ACHN (cell line): ENCODE data around the gene CC2D2A.

ENCODE experiments used
- DNase-seq: peaks from one replicate; pipeline ENCODE4 v3.0.0-alpha.2; 2015
- in situ Hi-C: cut with HindIII; loops from 2 replicates; pipeline ENCODE4 v1.10.0; 2017; ENCODE audit warnings: low sequenced_read_pairs, low pct_ligation_motif_present, low pct_unique_long_range_greater_than_20kb

Gene CC2D2A

DNA sequence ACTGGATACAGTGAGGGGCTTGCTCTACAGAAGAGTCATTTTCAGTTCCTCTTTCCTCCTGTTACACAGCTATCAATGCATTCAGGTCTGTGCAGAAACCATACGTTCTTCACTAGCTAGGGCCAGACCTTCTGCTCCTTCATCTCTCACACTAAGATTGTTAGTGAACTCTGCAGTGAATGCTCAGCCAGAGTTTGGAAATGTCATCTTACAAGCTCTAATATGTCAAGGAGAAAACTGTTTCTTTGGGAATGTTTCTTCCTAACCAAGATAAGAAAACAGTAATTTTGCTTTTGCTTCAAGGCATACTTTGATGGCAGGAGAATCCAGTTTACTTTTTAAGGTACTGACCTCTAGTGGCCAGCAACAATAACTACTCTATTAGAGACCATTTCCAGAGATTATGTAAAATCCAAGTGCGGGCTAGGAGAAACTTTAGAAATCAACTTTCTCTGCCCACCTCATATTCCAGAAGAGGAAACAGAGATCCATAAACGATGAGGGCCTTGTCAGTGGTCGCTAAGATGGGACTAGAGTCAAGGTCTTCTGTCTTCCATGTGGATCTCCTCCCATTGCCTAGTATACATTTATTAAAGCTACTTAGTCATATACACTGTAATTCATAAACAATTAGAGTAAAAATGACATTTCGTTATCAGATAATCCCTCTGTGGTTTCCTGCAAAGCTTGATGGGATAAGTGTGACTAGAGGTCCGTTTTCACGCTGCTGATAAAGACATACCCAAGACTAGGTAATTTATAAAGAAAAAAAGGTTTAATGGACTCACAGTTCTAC lies 12.1 kb upstream of the CC2D2A start:
- in situ Hi-C loops, result no loop called here
- peak; percentile 47 for DNase-seq

DNA sequence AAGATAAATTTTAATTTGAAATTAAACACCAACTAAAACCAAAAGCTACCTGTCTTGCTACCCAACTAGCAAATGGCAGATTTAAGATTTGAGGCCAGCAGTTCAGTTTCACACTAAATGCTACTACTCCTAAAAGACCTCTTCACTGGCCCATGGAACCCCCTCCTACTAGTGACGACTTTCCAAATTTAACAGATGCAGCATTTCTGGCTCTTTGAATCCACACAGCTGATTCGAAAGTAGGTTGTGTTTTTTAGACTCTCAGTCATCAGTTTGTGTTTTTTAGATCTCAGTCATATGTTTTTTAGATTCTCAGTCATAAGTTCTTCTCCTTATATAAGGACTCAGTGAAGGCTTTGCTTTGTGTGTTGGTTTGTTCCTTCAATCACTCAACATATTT lies 11.1 kb upstream of the CC2D2A start:
- in situ Hi-C loops, result no loop called here
- DNase-seq, result no peak

DNA sequence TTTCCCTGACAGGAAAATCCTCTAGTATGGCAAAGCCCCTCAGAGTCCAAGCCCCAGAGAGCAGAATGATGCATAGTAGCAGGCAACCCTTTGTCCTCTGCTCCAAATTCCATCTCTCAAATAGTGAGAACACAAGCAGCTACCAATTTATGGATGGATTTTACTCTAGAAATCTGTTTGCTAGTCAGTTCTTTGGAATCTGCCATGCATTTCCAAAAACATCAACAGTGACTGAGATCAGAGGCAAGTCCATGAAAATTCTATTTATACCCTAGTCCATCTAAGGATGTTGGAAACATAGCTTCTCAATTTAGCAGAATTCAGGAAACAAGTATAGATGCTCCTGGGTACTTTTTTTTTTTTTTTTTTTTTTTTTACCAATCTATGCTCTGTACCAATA lies 10.0 kb upstream of the CC2D2A start:
- no peak for DNase-seq
- in situ Hi-C loops, result no loop called here

- in situ Hi-C loops, result no loop called here
- no peak for DNase-seq
Measured at GRCh38 chr4:15466596-15466995, 3.1 kb upstream of the CC2D2A start.

GRCh38 chr4:15470128-15470475 lies 420 bp downstream of the CC2D2A start:
- DNase-seq, result no peak
- in situ Hi-C loops, result no loop called here

- DNase-seq, result no peak
- in situ Hi-C loops, result no loop called here
Measured at GRCh38 chr4:15476396-15476795, 6.7 kb downstream of the CC2D2A start.

DNA sequence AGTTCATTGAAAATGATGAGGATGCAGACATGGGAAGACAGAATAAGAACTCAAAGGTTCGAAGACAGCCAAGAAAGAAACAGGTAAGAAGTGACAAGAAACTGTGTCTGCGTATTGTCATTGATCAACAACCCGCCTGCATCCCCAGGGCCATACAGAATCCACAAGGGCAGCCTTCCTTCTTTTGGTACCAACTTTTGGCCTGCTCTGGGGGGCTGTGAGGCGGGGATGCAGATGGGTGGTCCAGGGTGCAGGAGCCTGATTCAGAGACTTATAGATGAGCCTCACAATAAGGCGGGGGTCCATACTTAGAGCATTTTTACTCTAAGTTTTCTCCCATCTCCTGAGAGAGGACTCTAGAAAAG lies 9.0 kb downstream of the CC2D2A start:
- in situ Hi-C loops, result no loop called here
- no peak for DNase-seq

DNA sequence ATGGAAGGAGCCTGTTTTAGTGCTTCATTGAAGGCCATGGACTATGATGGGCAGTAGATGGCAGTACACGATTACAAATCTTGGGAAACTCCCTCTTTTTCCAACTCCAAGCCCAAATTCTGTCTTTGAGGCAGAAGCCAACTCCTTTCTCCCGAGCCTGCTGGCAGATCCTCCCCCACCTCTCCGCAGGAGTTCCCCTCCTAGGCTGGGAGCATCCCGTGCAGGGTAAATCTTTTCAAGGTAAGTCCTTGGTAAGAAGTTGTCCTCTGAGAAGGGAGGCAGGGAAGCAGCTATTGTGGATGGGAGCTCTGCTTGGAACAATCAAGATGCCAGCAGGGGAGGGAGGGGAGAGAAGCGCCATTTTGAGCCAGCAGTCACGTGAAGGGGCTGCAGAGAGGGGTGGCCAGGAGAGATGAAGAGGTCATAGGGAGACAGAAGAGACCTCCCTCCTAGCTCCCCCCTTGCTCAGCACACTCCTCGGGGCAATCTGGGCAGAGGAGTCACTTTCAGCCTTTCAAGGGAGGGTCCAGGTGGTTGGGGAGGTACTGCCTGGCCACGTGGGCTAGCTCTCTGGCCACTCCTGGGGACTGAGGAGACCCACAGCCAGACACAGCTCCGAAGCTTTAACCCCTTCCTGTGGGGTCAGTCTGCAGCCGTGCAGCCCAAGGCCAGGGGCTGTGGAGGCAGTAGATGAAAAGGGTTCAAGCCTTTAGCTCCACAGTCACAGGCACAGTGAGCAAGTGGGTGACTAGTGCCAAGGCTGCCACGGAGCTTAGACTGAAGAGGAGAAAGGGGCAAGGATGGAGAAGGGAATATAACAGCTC lies 9.6 kb downstream of the CC2D2A start:
- peak; percentile 83 for DNase-seq
- in situ Hi-C loops, result no loop called here

DNA sequence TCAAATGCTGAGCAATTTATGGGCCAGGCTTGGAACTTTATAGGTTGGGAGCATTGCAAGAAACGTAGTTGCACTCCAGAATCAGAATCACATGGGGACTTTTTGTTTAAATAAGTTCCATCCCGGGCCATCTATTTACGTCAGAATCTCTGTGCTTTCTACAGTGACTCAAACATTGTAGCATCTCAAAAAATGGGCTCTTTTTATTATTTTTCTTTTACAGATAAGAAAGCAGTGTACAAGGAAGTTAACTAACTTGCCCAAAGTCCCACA lies 10.2 kb downstream of the CC2D2A start:
- DNase-seq, result peak; percentile 4
- in situ Hi-C loops, result no loop called here

GRCh38 chr4:15481961-15482745 lies 12.5 kb downstream of the CC2D2A start:
- no peak for DNase-seq
- in situ Hi-C loops, result no loop called here

DNA sequence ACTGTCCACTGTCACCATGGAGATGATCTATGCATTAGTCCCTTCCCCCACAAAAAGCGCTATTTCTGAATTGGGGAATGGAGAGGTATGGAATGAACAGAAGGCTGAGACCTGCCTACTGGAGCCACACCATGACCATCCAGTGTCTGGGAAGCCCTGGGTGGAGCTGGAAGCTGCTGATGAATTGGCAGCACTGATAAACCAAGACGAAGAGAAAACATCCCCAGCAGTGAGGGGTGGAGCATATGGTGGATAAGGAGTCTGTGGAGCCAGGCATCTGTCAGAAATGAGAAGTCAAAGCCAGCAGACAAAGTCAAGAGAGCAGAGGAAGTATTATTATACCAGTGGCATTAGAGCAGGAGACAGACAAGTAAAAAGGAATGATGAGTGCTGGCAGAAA lies 13.2 kb downstream of the CC2D2A start:
- in situ Hi-C loops, result no loop called here
- no peak for DNase-seq

GRCh38 chr4:15488136-15488535 lies 18.5 kb downstream of the CC2D2A start:
- in situ Hi-C loops, result no loop called here
- no peak for DNase-seq

- in situ Hi-C loops, result no loop called here
- no peak for DNase-seq
Measured at GRCh38 chr4:15488658-15489470, 19.2 kb downstream of the CC2D2A start.

DNA sequence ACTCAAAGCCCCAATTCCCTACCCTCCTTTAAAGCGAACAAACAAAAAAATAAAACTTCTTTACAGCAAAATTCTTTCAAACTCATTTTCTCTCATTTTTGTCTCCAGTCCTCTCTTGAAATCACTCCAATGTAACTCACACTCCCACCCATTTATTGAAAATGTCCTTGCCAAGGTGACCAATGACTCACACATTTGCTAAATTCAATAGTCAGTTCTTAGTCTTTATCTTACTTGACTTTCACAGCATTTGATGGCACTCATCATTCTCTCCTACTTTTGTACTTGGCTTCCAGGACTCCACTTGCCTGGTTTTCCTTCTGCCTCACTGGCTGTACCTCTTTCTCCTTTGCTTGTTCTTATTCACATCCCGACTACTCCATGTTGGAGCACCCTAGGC lies 19.9 kb downstream of the CC2D2A start:
- no peak for DNase-seq
- in situ Hi-C loops, result no loop called here

GRCh38 chr4:15493411-15493810 lies 23.7 kb downstream of the CC2D2A start:
- no peak for DNase-seq
- in situ Hi-C loops, result no loop called here

GRCh38 chr4:15495621-15496020 lies 25.9 kb downstream of the CC2D2A start:
- DNase-seq, result no peak
- in situ Hi-C loops, result no loop called here

- in situ Hi-C loops, result no loop called here
Measured at GRCh38 chr4:15498356-15498755, 28.7 kb downstream of the CC2D2A start.

GRCh38 chr4:15500701-15501100 lies 31.0 kb downstream of the CC2D2A start:
- in situ Hi-C loops, result no loop called here
- DNase-seq, result no peak

More at GRCh38 chr4:15498356-15498755, 28.7 kb downstream of the CC2D2A start:
- DNase-seq, result no peak

GRCh38 chr4:15501941-15502340 lies 32.3 kb downstream of the CC2D2A start:
- in situ Hi-C loops, result no loop called here

More at GRCh38 chr4:15501941-15502340, 32.3 kb downstream of the CC2D2A start:
- DNase-seq, result no peak
